ENCODE data around the gene PHTF2.

- no peak for TF ChIP-seq CTCF (conservative IDR thresholded peaks at IDR 0.05)
- no peak for TF ChIP-seq ZFX (IDR thresholded peaks at IDR 0.05)
These were observed 115.5 kb downstream of the PHTF2 start for GRCh38 chr7:77913977-77914607.

Measured in C4-2B (cell line).